HL-60 (cell line): Measurements from ENCODE around the gene DDI2.

Experiments used
- DNase-seq, 2 experiments: peaks; one replicate each; pipeline ENCODE4 v3.0.0-alpha.2; 2010 to 2020; ENCODE audit warnings: low read depth in 1 of 2, low spot score in 1 of 2
- H3K27ac ChIP-seq: fragments of 250-450 bp; sonication (Bioruptor Pico); replicated peaks from 2 replicates; pipeline ENCODE4 v1.5.1; 2020; ENCODE audit warnings: mild to moderate bottlenecking, moderate library complexity
- H3K27me3 ChIP-seq: fragments of 250-450 bp; sonication (Bioruptor Pico); 2 replicates; pipeline ENCODE4 v1.5.1; 2021; ENCODE audit warnings: mild to moderate bottlenecking, moderate library complexity; ENCODE audit not compliant: insufficient read depth, poor library complexity, severe bottlenecking
- H3K4me3 ChIP-seq: replicated peaks from 2 replicates; pipeline ENCODE4 v1.5.1; 2011; ENCODE audit warnings: mild to moderate bottlenecking, control low read depth, low read length; ENCODE audit not compliant: insufficient read depth
- CTCF ChIP-seq: IDR thresholded peaks from one replicate; pipeline ENCODE4 v1.5.1; 2011; ENCODE audit warnings: low read length, control low read depth, inconsistent platforms; ENCODE audit not compliant: insufficient read depth
- GABPA ChIP-seq: IDR thresholded peaks from 2 replicates; pipeline ENCODE4 v1.6.1; 2012; ENCODE audit warnings: low read depth
- POLR2AphosphoS5 ChIP-seq: IDR thresholded peaks from 2 replicates; pipeline ENCODE4 v1.6.1; 2012; ENCODE audit warnings: low read depth
- REST ChIP-seq: IDR thresholded peaks from 2 replicates; pipeline ENCODE4 v1.6.1; 2012; ENCODE audit warnings: low read depth; ENCODE audit not compliant: insufficient replicate concordance
- SPI1 ChIP-seq: IDR thresholded peaks from 2 replicates; pipeline ENCODE4 v1.6.1; 2012; ENCODE audit warnings: low read depth, mild to moderate bottlenecking, borderline replicate concordance

Gene DDI2

GRCh38 chr1:15571266-15571665, 46.0 kb upstream of the DDI2 start:
- no peak for TF ChIP-seq CTCF
- no peak for TF ChIP-seq POLR2AphosphoS5
- no peak for TF ChIP-seq GABPA
- no peak for TF ChIP-seq SPI1
- no peak for TF ChIP-seq REST
- no peak for DNase-seq
- Histone ChIP-seq H3K27ac (no peak overlapping the region), H3K4me3 (no peak overlapping the region), H3K27me3 (no peaks in the 10 kb centered on the region)

- TF ChIP-seq CTCF: no peak
- no peak for TF ChIP-seq REST
- TF ChIP-seq POLR2AphosphoS5: no peak
- no peak for TF ChIP-seq GABPA
- TF ChIP-seq SPI1: no peak
- no peak for DNase-seq
- H3K27me3 ChIP-seq: no peaks in the 10 kb centered on the region
- no peak overlapping the region for H3K4me3 ChIP-seq
- no peak overlapping the region for H3K27ac ChIP-seq
These were observed 43.8 kb upstream of the DDI2 start for GRCh38 chr1:15573477-15573876.

- Histone ChIP-seq H3K27me3 (no peaks in the 10 kb centered on the region), H3K4me3 (no peak overlapping the region), H3K27ac (no peak overlapping the region)
- no peak for DNase-seq
- TF ChIP-seq POLR2AphosphoS5 (no peak), REST (no peak), CTCF (no peak), GABPA (no peak), SPI1 (no peak)
These were observed 42.5 kb upstream of the DDI2 start for GRCh38 chr1:15574741-15575140.
